SU-DHL-6 (cell line): ENCODE data around the gene ALAS1.

Experiments used
- H2AFZ ChIP-seq: fragments of 200-600 bp; sonication (generic); 2 replicates; pipeline ENCODE4 v1.6.1; 2014; ENCODE audit warnings: low read depth, mild to moderate bottlenecking, moderate library complexity, mixed read lengths, antibody characterized with exemption, low read length; ENCODE audit not compliant: severe bottlenecking
- H3F3A ChIP-seq: fragments of 200-600 bp; shearing (Covaris generic); 2 replicates; pipeline ENCODE4 v1.6.0; 2016; ENCODE audit warnings: antibody characterized with exemption, mild to moderate bottlenecking; ENCODE audit not compliant: insufficient read depth
- H3K27ac ChIP-seq: fragments of 200-600 bp; sonication (generic); 2 replicates; pipeline ENCODE4 v1.5.1; 2016; ENCODE audit warnings: low read depth, mild to moderate bottlenecking, low read length, moderate library complexity, mixed read lengths
- H3K27me3 ChIP-seq: fragments of 200-600 bp; sonication (generic), shearing (Covaris generic); 2 replicates; pipeline ENCODE4 v1.6.0; 2014; ENCODE audit warnings: mild to moderate bottlenecking, low read length
- H3K36me3 ChIP-seq: fragments of 200-600 bp; sonication (generic); 2 replicates; pipeline ENCODE4 v1.6.1; 2014; ENCODE audit warnings: mild to moderate bottlenecking, low read length, mixed read lengths
- H3K4me2 ChIP-seq: fragments of 300-600, 200-600 bp; shearing (Covaris generic), sonication (generic); 2 replicates; pipeline ENCODE4 v1.6.0; 2014; ENCODE audit warnings: low read length, low read depth, mild to moderate bottlenecking; ENCODE audit not compliant: poor library complexity, severe bottlenecking
- H3K4me3 ChIP-seq: fragments of 200-600 bp; sonication (generic); 2 replicates; pipeline ENCODE4 v1.5.1; 2014; ENCODE audit warnings: antibody characterized with exemption, low read length, mild to moderate bottlenecking, mixed read lengths; ENCODE audit not compliant: insufficient read depth, poor library complexity, severe bottlenecking
- H3K79me2 ChIP-seq: fragments of 200-600 bp; sonication (generic); 2 replicates; pipeline ENCODE4 v1.6.1; 2014; ENCODE audit warnings: mild to moderate bottlenecking, low read length, moderate library complexity; ENCODE audit not compliant: insufficient read depth
- H3K9ac ChIP-seq: fragments of 200-600 bp; sonication (generic); 2 replicates; pipeline ENCODE4 v1.7.0; 2014; ENCODE audit warnings: mild to moderate bottlenecking, low read length
- H3K9me2 ChIP-seq: fragments of 200-600 bp; sonication (generic); replicated peaks from 2 replicates; pipeline ENCODE4 v1.6.1; 2014; ENCODE audit warnings: low read length; ENCODE audit not compliant: insufficient read depth
- H3K9me3 ChIP-seq: fragments of 200-600 bp; sonication (generic); 2 replicates; pipeline ENCODE4 v1.6.1; 2014; ENCODE audit warnings: low read length, mixed read lengths; ENCODE audit not compliant: insufficient read depth
- H4K20me1 ChIP-seq: fragments of 200-600 bp; sonication (generic); 2 replicates; pipeline ENCODE4 v1.6.1; 2014; ENCODE audit warnings: low read depth, mild to moderate bottlenecking, antibody characterized with exemption, low read length, moderate library complexity, mixed read lengths
- EZH2phosphoT487 ChIP-seq: fragments of 200-600 bp; sonication (generic), shearing (Covaris generic); conservative IDR thresholded peaks from 2 replicates; pipeline ENCODE4 v1.6.1; 2018; ENCODE audit warnings: mild to moderate bottlenecking, antibody characterized with exemption, low read length, moderate library complexity, mixed read lengths
- TF ChIP-seq, protein P1 (sequence below): fragments of 200-600 bp; sonication (generic); IDR thresholded peaks from one replicate; pipeline ENCODE4 v1.5.1; 2017; ENCODE audit warnings: antibody characterized with exemption, mild to moderate bottlenecking, low read length, moderate library complexity; ENCODE audit not compliant: insufficient read depth, poor library complexity, severe bottlenecking

Gene ALAS1

GRCh38 chr3:52186729-52187128, 11.2 kb upstream of the ALAS1 start:
- TF ChIP-seq, protein P1, sequence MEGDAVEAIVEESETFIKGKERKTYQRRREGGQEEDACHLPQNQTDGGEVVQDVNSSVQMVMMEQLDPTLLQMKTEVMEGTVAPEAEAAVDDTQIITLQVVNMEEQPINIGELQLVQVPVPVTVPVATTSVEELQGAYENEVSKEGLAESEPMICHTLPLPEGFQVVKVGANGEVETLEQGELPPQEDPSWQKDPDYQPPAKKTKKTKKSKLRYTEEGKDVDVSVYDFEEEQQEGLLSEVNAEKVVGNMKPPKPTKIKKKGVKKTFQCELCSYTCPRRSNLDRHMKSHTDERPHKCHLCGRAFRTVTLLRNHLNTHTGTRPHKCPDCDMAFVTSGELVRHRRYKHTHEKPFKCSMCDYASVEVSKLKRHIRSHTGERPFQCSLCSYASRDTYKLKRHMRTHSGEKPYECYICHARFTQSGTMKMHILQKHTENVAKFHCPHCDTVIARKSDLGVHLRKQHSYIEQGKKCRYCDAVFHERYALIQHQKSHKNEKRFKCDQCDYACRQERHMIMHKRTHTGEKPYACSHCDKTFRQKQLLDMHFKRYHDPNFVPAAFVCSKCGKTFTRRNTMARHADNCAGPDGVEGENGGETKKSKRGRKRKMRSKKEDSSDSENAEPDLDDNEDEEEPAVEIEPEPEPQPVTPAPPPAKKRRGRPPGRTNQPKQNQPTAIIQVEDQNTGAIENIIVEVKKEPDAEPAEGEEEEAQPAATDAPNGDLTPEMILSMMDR: no peak
- no peak for TF ChIP-seq EZH2phosphoT487
- no peak overlapping the region for H3K27ac ChIP-seq

GRCh38 chr3:52188556-52188955, 9.4 kb upstream of the ALAS1 start:
- Histone ChIP-seq H4K20me1 (no peaks in the 10 kb centered on the region), H3K27ac (no peak overlapping the region), H2AFZ (no peak overlapping the region), H3K9me2 (no peaks in the 10 kb centered on the region), H3K4me2 (no peak overlapping the region), H3K4me3 (no peak overlapping the region), H3F3A (no peaks in the 10 kb centered on the region), H3K9ac (no peak overlapping the region), H3K79me2 (no peaks in the 10 kb centered on the region), H3K9me3 (no peaks in the 10 kb centered on the region), H3K36me3 (no peaks in the 10 kb centered on the region), H3K27me3 (no peaks in the 10 kb centered on the region; the same call in 1 of the 2 replicates)
- no peak for TF ChIP-seq EZH2phosphoT487
- TF ChIP-seq, protein P1: no peak

More at GRCh38 chr3:52186729-52187128, 11.2 kb upstream of the ALAS1 start:
- no peak overlapping the region for H3K4me3 ChIP-seq
- H3K36me3 ChIP-seq: no peaks in the 10 kb centered on the region
- H3K4me2 ChIP-seq: no peak overlapping the region
- H4K20me1 ChIP-seq: no peaks in the 10 kb centered on the region
- no peak overlapping the region for H3K9ac ChIP-seq
- H3K79me2 ChIP-seq: no peaks in the 10 kb centered on the region
- H3K9me2 ChIP-seq: no peaks in the 10 kb centered on the region
- H3K27me3 ChIP-seq: no peaks in the 10 kb centered on the region; the same call in 1 of the 2 replicates
- no peak overlapping the region for H2AFZ ChIP-seq
- H3K9me3 ChIP-seq: no peaks in the 10 kb centered on the region
- no peaks in the 10 kb centered on the region for H3F3A ChIP-seq

DNA sequence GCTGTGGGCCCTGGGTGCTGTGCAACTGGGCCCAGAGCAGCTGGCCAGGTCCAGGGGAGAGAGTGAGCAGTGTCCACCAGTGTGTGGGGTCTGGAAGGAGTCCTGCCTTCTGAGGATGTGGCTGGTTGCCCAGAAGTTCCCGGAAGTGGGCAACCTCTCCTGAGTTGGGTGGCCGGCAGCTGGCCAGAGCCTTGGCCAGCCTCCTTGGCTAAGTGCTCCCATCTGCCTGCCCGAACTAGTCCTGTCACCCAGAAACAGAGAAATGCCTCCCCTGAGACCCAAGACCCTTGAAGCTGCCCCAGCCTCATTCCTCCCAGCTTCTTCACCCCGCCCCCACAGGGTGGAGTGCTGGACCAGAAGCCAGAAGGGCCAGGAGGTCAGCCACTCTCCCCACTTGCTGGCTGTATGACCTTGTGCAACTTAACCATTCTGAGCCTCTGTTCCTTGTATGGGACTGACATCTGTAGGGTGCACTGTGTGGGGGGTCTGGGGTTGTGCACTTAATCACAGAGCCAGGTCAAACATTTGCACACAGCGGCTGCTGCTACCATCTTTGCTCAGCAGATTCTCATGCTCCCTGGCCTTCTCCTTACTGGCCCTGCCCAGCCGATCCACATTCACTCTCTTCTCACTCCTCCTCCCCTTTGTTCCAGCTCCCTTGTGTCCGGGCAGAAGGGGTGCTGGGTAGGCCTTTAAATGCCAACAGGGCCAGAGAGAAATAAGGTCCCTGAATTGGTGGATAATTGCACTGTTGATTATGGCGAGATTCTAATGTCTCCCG, 7.5 kb upstream of the ALAS1 start:
- Histone ChIP-seq H3K27me3 (no peaks in the 10 kb centered on the region), H3K9ac (no peak overlapping the region), H3K4me2 (no peak overlapping the region), H3K36me3 (no peaks in the 10 kb centered on the region), H2AFZ (no peak overlapping the region), H3K79me2 (no peaks in the 10 kb centered on the region), H4K20me1 (no peaks in the 10 kb centered on the region), H3K9me3 (no peaks in the 10 kb centered on the region), H3F3A (no peaks in the 10 kb centered on the region), H3K4me3 (no peak overlapping the region), H3K9me2 (no peaks in the 10 kb centered on the region), H3K27ac (no peak overlapping the region)
- TF ChIP-seq, protein P1: no peak
- TF ChIP-seq EZH2phosphoT487: no peak
